NCI-H1694 (cell line): ENCODE data around the gene PCDHA8.
"Not testable (repeated sequence)": the region's sequence is repeated elsewhere in the genome, so short reads cannot be mapped to it uniquely, and the experiment has no call there.

Experiments
- DNase-seq: peaks from one replicate; lab custom pipeline; 2025; lab: John Stamatoyannopoulos, UW

Gene PCDHA8

DNA sequence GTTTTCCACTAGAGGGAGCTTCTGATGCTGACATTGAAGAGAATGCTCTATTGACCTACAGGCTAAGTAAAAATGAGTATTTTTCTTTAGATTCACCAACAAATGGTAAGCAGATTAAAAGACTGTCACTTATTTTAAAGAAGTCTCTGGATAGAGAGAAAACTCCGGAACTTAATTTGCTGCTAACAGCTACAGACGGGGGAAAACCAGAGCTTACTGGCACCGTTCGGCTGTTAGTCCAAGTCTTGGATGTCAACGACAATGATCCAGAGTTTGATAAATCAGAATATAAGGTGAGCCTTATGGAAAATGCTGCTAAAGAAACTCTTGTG, 28.5 kb downstream of the PCDHA8 start:
- DNase-seq: peak; percentile 56

DNA sequence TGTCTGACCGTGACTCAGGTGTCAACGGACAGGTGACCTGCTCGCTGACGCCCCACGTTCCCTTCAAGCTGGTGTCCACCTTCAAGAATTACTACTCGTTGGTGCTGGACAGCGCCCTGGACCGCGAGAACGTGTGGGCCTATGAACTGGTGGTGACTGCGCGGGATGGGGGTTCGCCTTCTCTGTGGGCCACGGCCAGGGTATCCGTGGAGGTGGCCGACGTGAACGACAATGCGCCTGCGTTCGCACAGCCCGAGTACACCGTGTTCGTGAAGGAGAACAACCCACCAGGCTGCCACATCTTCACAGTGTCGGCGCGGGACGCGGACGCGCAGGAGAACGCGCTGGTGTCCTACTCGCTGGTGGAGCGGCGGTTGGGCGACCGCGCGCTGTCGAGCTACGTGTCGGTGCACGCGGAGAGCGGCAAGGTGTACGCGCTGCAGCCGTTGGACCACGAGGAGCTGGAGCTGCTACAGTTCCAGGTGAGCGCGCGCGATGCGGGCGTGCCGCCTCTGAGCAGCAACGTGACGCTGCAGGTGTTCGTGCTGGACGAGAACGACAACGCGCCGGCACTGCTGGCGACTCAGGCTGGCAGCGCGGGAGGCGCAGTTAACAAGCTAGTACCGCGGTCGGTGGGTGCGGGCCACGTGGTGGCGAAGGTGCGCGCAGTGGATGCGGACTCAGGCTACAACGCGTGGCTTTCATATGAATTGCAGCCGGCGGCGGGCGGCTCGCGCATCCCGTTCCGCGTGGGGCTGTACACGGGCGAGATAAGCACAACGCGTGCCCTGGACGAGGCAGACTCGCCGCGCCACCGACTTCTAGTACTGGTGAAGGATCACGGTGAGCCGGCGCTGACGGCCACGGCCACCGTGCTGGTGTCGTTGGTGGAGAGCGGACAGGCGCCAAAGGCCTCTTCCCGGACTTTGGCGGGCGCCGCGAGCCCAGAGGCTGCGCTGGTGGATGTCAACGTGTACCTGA, 29.5 kb downstream of the PCDHA8 start:
- DNase-seq: no peak

DNA sequence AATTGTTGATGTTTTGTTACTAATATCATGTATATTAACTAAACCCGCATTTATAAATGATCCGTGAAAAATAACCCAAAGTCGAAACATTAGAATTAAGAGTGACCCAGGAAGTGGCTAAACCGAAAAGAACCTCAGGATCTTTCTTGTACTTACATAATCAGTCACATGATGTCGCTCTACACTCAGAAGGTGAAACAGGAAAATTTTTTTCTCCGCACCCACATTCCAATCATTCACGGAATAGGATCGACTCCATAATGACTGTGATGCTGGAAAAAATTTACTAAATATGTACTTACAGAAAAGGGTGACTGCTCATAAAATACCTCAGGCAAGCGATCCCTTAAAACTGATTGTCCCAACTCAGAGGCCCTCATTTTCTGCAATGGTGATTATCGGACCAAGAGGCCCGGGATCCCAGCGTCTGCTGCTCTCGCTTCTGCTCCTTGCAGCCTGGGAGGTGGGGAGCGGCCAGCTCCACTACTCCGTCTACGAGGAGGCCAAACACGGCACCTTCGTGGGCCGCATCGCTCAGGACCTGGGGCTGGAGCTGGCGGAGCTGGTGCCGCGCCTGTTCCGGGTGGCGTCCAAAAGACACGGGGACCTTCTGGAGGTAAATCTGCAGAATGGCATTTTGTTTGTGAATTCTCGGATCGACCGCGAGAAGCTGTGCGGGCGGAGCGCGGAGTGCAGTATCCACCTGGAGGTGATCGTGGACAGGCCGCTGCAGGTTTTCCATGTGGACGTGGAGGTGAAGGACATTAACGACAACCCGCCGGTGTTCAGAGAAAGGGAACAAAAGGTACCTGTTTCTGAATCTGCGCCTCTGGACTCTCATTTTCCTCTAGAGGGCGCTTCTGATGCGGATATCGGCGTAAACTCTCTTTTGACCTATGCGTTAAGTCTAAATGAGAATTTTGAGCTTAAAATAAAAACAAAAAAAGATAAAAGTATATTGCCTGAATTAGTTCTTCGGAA, 34.4 kb downstream of the PCDHA8 start, which contains the start of gene PCDHA12:
Gene PCDHA12, plus strand, starts transcription at position 224 of the 981 bp plus-strand sequence. Its CDS starts 165 bp downstream, at position 389.
- no peak for DNase-seq

DNA sequence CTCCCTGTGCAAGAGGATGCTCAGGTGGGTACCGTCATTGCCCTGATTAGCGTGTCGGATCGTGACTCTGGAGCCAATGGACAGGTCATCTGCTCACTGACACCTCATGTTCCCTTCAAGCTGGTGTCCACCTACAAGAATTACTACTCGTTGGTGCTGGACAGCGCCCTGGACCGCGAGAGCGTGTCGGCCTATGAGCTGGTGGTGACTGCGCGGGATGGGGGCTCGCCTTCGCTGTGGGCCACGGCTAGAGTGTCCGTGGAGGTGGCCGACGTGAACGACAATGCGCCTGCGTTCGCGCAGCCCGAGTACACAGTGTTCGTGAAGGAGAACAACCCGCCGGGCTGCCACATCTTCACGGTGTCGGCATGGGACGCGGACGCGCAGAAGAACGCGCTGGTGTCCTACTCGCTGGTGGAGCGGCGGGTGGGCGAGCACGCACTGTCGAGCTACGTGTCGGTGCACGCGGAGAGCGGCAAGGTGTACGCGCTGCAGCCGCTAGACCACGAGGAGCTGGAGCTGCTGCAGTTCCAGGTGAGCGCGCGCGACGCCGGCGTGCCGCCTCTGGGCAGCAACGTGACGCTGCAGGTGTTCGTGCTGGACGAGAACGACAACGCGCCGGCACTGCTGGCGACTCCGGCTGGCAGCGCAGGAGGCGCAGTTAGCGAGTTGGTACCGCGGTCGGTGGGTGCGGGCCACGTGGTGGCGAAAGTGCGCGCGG, 35.7 kb downstream of the PCDHA8 start:
- DNase-seq: not testable (repeated sequence)

DNA sequence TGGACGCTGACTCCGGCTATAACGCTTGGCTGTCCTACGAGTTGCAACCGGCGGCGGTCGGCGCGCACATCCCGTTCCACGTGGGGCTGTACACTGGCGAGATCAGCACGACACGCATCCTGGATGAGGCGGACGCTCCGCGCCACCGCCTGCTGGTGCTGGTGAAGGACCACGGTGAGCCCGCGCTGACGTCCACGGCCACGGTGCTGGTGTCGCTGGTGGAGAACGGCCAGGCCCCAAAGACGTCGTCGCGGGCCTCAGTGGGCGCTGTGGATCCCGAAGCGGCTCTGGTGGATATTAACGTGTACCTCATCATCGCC, 36.2 kb downstream of the PCDHA8 start:
- DNase-seq: no peak

DNA sequence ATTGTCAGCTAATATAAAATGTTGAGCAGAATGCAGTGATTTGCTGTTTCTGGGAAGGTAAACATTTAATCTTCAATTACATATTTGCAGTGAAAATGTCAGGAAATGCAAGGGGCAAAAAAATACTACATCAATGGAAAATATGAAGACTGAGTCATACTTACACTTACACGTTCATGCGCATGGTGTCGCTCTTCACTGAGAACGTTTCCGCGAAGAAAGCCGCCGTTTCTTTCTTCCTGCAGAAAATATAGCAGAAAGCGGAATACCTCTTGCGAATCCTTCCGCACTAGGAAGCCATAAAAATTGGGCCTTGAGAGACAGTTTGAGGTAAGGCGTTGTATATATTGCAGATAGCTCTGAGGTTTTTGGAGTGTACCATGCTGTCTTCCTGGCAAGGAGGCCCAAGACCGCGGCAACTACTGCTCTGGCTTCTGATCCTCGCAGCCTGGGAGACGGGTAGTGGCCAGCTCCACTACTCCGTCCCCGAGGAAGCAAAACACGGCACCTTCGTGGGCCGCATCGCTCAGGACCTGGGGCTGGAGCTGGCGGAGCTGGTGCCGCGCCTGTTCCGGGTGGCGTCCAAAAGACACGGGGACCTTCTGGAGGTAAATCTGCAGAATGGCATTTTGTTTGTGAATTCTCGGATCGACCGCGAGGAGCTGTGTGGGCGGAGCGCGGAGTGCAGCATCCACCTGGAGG, 41.1 kb downstream of the PCDHA8 start, which contains the start of gene PCDHA13:
Gene PCDHA13, plus strand, starts transcription at position 236 of the 702 bp plus-strand sequence. Its CDS starts 145 bp downstream, at position 381.
- no peak for DNase-seq

DNA sequence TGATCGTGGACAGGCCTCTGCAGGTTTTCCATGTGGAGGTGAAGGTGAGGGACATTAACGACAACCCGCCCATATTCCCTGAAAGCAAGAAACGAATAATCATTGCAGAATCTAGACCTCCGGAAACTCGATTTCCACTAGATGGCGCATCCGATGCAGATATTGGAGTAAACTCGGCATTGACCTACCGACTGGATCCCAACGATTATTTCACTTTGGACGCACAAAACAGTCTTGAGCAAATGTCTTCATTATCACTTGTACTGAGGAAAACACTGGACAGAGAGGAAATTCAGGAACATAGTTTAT, 41.6 kb downstream of the PCDHA8 start:
- no peak for DNase-seq

DNA sequence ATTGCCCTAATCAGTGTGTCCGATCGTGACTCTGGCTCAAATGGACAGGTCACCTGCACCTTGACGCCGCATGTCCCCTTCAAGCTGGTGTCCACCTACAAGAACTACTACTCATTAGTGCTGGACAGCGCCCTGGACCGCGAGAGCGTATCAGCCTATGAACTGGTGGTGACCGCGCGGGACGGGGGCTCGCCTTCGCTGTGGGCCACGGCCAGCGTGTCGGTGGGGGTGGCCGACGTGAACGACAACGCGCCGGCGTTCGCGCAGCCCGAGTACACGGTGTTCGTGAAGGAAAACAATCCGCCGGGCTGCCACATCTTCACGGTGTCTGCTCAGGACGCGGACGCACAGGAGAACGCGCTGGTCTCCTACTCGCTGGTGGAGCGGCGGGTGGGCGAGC, 42.4 kb downstream of the PCDHA8 start:
- DNase-seq: no peak

DNA sequence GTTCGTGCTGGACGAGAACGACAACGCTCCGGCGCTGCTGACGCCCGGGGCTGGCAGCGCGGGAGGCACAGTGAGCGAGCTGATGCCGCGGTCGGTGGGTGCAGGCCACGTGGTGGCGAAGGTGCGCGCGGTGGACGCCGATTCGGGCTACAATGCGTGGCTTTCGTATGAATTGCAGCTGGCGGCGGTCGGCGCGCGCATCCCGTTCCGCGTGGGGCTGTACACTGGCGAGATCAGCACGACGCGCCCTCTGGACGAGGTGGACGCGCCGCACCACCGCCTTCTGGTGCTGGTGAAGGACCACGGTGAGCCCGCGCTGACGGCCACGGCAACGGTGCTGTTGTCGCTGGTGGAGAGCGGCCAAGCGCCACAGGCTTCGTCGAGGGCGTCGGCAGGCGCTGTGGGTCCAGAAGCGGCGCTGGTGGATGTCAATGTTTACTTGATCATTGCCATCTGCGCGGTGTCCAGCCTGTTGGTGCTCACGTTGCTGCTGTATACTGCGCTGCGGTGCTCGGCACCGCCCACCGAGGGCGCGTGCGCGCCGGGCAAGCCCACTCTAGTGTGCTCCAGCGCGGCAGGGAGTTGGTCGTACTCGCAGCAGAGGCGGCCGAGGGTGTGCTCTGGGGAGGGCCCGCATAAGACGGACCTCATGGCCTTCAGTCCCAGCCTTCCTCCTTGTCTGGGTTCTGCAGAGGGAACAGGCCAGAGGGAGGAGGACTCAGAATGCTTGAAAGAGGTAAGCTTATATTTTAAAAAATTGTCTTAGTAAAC, 43.1 kb downstream of the PCDHA8 start:
- no peak for DNase-seq
